T-helper 1 cell treated with Interleukin-12 subunit alpha and Interleukin-12 subunit beta and Interleukin-4 antibody, amounts not matched to agents 30 ng/mL and 1 ng/mL, for 36 hours (primary cell): ENCODE data around the gene CLK4. TPM values are rescaled to one million over a fixed set of nuclear protein-coding genes. Genes with fewer than 3 reads are reported as not detected.

Experiments
- intact Hi-C: fragments of 100-400 bp; cut with micrococcal nuclease; formaldehyde crosslinking; loops from one replicate; pipeline ENCODE4 v1.15.1; 2024
- total RNA-seq: library from RNA; stranded (reverse); gene quantifications from 2 replicates; pipeline ENCODE4 v1.2.3, GENCODE V29; 2022

CLK4 gene
- total RNA-seq, 1 donor from 2014 or later = 34.9 TPM

DNA sequence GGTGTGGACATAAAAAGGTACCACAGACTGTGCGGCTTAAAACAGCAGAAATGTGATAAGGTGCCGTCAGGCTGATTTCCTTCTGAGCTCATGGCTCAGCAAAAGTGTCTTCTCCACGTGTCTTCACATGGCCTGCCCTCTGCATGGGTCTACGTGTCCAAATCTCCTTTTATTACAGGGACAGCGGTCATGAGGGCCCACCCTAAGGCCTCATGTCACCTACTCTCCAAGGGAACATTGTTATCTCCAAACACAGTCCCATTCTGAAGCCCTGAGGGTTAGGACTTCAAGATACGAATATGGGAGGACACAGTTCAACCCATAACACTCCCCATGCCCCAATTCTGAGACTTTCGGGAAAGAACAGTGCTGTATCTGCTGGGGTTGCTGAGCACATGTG lies 71.8 kb downstream of the CLK4 start:
- intact Hi-C loops = no loop called here

- intact Hi-C loops = no loop called here
These were observed 72.5 kb downstream of the CLK4 start for GRCh38 chr5:178554311-178554710.

DNA sequence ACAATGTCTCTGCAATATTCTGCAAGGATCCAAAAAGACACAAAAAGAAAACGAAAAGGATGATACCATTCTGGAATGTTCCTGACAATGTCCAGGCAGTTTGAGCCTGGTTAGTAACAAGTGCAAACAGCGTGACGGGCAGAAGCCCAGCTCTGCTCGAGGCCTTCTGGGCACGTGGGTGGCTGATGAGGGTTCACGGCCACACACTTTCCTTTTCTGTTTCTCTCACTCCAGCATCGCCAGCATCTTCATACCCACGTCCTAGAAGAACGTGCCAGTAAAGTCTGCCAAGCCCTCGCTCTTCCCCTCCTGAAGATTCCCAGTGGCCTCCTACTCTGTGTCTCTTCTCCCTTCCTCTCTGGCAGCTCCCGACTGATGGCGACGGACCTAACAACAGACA lies 73.3 kb downstream of the CLK4 start:
- intact Hi-C loops = no loop called here

Other genes with a start within 250 kb of the CLK4 start
- gene COL23A1, start 36.7 kb downstream of the CLK4 start, total RNA-seq = not detected in 2 replicates
- 9.3 and 9.4 TPM in 2 replicates for gene ZNF354A, start 103.6 kb upstream of the CLK4 start, total RNA-seq
- 16.6 and 16.8 TPM in 2 replicates for gene ZNF354B, start 232.9 kb upstream of the CLK4 start, total RNA-seq